GM23338 (cell line): ENCODE data around the gene LCTL. TPM values are rescaled to one million over a fixed set of nuclear protein-coding genes. Genes with fewer than 3 reads are reported as not detected.
"Not testable (repeated sequence)": the region's sequence is repeated elsewhere in the genome, so short reads cannot be mapped to it uniquely, and the experiment has no call there.

Source experiments
- ATAC-seq: fragments of 200-7000 bp; cut with Tn5 transposase; 3 replicates; pipeline ENCODE4 v1.9.1; 2020
- DNase-seq: peaks from one replicate; pipeline ENCODE4 v3.0.0-alpha.2; 2015; ENCODE audit warnings: low spot score
- H2AFZ ChIP-seq: fragments of 200-600 bp; sonication (generic); 2 replicates; pipeline ENCODE4 v1.8.0; 2016; ENCODE audit warnings: antibody characterized with exemption, mild to moderate bottlenecking, moderate library complexity
- H3F3A ChIP-seq: fragments of 200-600 bp; sonication (generic); replicated peaks from 2 replicates; pipeline ENCODE4 v1.8.0; 2017; ENCODE audit warnings: antibody characterized with exemption, mixed run types, low read depth
- H3K27ac ChIP-seq: fragments of 200-600 bp; sonication (generic); 2 replicates; pipeline ENCODE4 v1.6.1; 2016; ENCODE audit warnings: low read depth
- H3K27me3 ChIP-seq: fragments of 200-600 bp; sonication (generic); 2 replicates; pipeline ENCODE4 v1.8.0; 2016; ENCODE audit warnings: mild to moderate bottlenecking, mixed run types, moderate library complexity; ENCODE audit not compliant: insufficient read depth
- H3K36me3 ChIP-seq: fragments of 200-600 bp; sonication (generic); 2 replicates; pipeline ENCODE4 v1.8.0; 2016; ENCODE audit warnings: mild to moderate bottlenecking; ENCODE audit not compliant: insufficient read depth
- H3K4me1 ChIP-seq: fragments of 200-600 bp; sonication (generic); 2 replicates; pipeline ENCODE4 v1.8.0; 2016; ENCODE audit warnings: mild to moderate bottlenecking, moderate library complexity; ENCODE audit not compliant: insufficient read depth
- H3K4me2 ChIP-seq: fragments of 200-600 bp; sonication (generic); 2 replicates; pipeline ENCODE4 v1.7.1; 2017; ENCODE audit warnings: mixed run types
- H3K4me3 ChIP-seq: fragments of 200-600 bp; sonication (generic); 2 replicates; pipeline ENCODE4 v1.6.1; 2016; ENCODE audit warnings: mixed run types
- H3K79me2 ChIP-seq: fragments of 200-600 bp; sonication (generic); replicated peaks from 2 replicates; pipeline ENCODE4 v1.8.0; 2017; ENCODE audit warnings: mild to moderate bottlenecking; ENCODE audit not compliant: insufficient read depth
- H3K9me2 ChIP-seq: fragments of 200-600 bp; sonication (generic); 2 replicates; pipeline ENCODE4 v1.8.0; 2017; ENCODE audit not compliant: insufficient read depth
- H4K20me1 ChIP-seq: fragments of 200-600 bp; sonication (generic); replicated peaks from 2 replicates; pipeline ENCODE4 v1.8.0; 2017; ENCODE audit warnings: mild to moderate bottlenecking; ENCODE audit not compliant: insufficient read depth
- H3K27ac Mint-ChIP-seq: 2 replicates; pipeline ENCODE4 v1.8.0; 2020; ENCODE audit warnings: inconsistent platforms, mild to moderate bottlenecking, moderate library complexity, mixed read lengths
- H3K27me3 Mint-ChIP-seq: 3 replicates; pipeline ENCODE4 v1.8.0; 2022; ENCODE audit warnings: low read depth, mild to moderate bottlenecking, moderate library complexity, mixed read lengths, inconsistent platforms; ENCODE audit not compliant: insufficient read depth, poor library complexity
- H3K36me3 Mint-ChIP-seq: 3 replicates; pipeline ENCODE4 v1.8.0; 2021; ENCODE audit warnings: low read depth, mild to moderate bottlenecking, inconsistent platforms, moderate library complexity, mixed read lengths
- H3K4me1 Mint-ChIP-seq: 3 replicates; pipeline ENCODE4 v1.8.0; 2020; ENCODE audit warnings: mild to moderate bottlenecking, inconsistent platforms, mixed read lengths
- H3K4me3 Mint-ChIP-seq: 3 replicates; pipeline ENCODE4 v1.8.0; 2021; ENCODE audit warnings: moderate library complexity, mild to moderate bottlenecking, inconsistent platforms, mixed read lengths
- H3K9me3 Mint-ChIP-seq: 3 replicates; pipeline ENCODE4 v1.8.0; 2020; ENCODE audit warnings: moderate library complexity, mild to moderate bottlenecking, inconsistent platforms, mixed read lengths
- CREB1 ChIP-seq: fragments of 250-450 bp; sonication (Bioruptor Pico); IDR thresholded peaks from 2 replicates; pipeline ENCODE4 v1.5.0; 2020; ENCODE audit warnings: low read depth, mild to moderate bottlenecking, moderate library complexity
- EZH2phosphoT487 ChIP-seq: fragments of 200-600 bp; sonication (generic); IDR thresholded peaks from one replicate; pipeline ENCODE4 v1.8.1; 2018; ENCODE audit warnings: antibody characterized with exemption; ENCODE audit not compliant: unreplicated experiment
- JUNB ChIP-seq: IDR thresholded peaks from one replicate; pipeline ENCODE4 v1.6.1; 2016; ENCODE audit warnings: antibody characterized with exemption; ENCODE audit not compliant: unreplicated experiment
- NANOG ChIP-seq: IDR thresholded peaks from 2 replicates; pipeline ENCODE4 v1.6.1; 2016; ENCODE audit warnings: antibody characterized with exemption, borderline replicate concordance
- POLR2AphosphoS5 ChIP-seq: IDR thresholded peaks from 2 replicates; pipeline ENCODE4 v1.6.1; 2016; ENCODE audit warnings: antibody characterized with exemption, low read depth
- STAT1 ChIP-seq: IDR thresholded peaks from one replicate; pipeline ENCODE4 v1.6.1; 2016; ENCODE audit warnings: antibody characterized with exemption; ENCODE audit not compliant: unreplicated experiment
- ZNF331 ChIP-seq: fragments of 250-450 bp; sonication (Bioruptor Pico); IDR thresholded peaks from 2 replicates; pipeline ENCODE4 v1.5.0; 2020; ENCODE audit warnings: low read depth, mild to moderate bottlenecking, moderate library complexity
- polyA plus RNA-seq: library from polyadenylated mRNA; unstranded; fragments of >200 nt; fragmentation: Nextera tagmentation; extraction: Ambion mirVana; gene quantifications from 2 replicates; pipeline ENCODE4 v1.2.1, GENCODE V29; 2016
- total RNA-seq: library from RNA; depleted of rRNA; stranded (reverse); fragments of >200 nt; shearing (Covaris generic); gene quantifications from 2 replicates; pipeline ENCODE4 v1.2.3, GENCODE V29; 2014
- TF ChIP-seq, protein P1 (sequence below), 2 experiments: fragments of 200-600 bp in 1 of 2; sonication (generic) in 1 of 2; conservative IDR thresholded peaks; 2 replicates each; pipeline versions ENCODE4 v1.5.1 to v1.6.1; 2016 to 2017; ENCODE audit warnings: antibody characterized with exemption in 2 of 2, low read depth in 2 of 2, mild to moderate bottlenecking in 2 of 2, moderate library complexity in 1 of 2
- TF ChIP-seq, protein P2 (sequence below): IDR thresholded peaks from 2 replicates; pipeline ENCODE4 v1.6.1; 2016; ENCODE audit warnings: antibody characterized with exemption
- TF ChIP-seq, protein P3 (sequence below): fragments of 250-450 bp; sonication (Bioruptor Pico); IDR thresholded peaks from 2 replicates; pipeline ENCODE4 v1.5.0; 2020; ENCODE audit warnings: mild to moderate bottlenecking, moderate library complexity

Gene LCTL
- total and polyA plus RNA-seq, 2 experiments from 2014 or later = 2.3 to 5.6 TPM

DNA sequence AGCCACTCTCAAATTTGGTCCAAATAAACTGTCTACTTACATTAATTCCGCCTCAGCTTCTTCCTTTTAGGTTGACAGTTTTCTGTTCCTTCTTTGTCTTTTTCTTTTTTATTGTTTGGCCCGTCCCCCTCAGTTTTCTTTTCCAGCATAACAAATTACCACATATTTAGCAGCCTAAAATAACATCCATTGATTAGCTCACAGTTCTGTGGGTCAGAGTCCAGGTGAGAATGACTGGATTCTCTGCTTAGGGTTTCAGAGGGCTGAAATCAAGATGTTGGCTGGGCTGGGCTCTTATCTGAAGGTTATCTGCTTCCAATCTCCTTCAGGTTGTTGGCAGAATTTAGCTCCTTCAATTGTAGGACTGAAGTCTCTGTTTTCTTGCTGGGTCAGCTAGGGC, 24.6 kb upstream of the LCTL start:
- Histone ChIP-seq H2AFZ (no peak overlapping the region), H3K79me2 (no peaks in the 10 kb centered on the region), H3K27ac (no peak overlapping the region), H3K4me1 (peaks cover 7% of the 10 kb centered on the region; the same call in 1 of the 2 replicates), H3K4me3 (no peak overlapping the region), H3F3A (no peaks in the 10 kb centered on the region), H3K9me2 (0 out of 2 replicates have a peak, but pooled peaks cover 4% of the 10 kb centered on the region), H4K20me1 (no peaks in the 10 kb centered on the region), H3K4me2 (no peak overlapping the region), H3K27me3 (no peaks in the 10 kb centered on the region), H3K36me3 (no peaks in the 10 kb centered on the region)
- TF ChIP-seq POLR2AphosphoS5 (no peak), CREB1 (no peak), STAT1 (no peak), NANOG (no peak), JUNB (no peak), EZH2phosphoT487 (no peak), ZNF331 (CRISPR knock-in tag) (no peak)
- TF ChIP-seq, protein P1, sequence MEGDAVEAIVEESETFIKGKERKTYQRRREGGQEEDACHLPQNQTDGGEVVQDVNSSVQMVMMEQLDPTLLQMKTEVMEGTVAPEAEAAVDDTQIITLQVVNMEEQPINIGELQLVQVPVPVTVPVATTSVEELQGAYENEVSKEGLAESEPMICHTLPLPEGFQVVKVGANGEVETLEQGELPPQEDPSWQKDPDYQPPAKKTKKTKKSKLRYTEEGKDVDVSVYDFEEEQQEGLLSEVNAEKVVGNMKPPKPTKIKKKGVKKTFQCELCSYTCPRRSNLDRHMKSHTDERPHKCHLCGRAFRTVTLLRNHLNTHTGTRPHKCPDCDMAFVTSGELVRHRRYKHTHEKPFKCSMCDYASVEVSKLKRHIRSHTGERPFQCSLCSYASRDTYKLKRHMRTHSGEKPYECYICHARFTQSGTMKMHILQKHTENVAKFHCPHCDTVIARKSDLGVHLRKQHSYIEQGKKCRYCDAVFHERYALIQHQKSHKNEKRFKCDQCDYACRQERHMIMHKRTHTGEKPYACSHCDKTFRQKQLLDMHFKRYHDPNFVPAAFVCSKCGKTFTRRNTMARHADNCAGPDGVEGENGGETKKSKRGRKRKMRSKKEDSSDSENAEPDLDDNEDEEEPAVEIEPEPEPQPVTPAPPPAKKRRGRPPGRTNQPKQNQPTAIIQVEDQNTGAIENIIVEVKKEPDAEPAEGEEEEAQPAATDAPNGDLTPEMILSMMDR (conservative IDR thresholded peaks at IDR 0.05; ENCODE audit: low read depth in 2 of 2) = no peak
- TF ChIP-seq, protein P2, sequence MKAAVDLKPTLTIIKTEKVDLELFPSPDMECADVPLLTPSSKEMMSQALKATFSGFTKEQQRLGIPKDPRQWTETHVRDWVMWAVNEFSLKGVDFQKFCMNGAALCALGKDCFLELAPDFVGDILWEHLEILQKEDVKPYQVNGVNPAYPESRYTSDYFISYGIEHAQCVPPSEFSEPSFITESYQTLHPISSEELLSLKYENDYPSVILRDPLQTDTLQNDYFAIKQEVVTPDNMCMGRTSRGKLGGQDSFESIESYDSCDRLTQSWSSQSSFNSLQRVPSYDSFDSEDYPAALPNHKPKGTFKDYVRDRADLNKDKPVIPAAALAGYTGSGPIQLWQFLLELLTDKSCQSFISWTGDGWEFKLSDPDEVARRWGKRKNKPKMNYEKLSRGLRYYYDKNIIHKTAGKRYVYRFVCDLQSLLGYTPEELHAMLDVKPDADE = no peak
- TF ChIP-seq, protein P3, sequence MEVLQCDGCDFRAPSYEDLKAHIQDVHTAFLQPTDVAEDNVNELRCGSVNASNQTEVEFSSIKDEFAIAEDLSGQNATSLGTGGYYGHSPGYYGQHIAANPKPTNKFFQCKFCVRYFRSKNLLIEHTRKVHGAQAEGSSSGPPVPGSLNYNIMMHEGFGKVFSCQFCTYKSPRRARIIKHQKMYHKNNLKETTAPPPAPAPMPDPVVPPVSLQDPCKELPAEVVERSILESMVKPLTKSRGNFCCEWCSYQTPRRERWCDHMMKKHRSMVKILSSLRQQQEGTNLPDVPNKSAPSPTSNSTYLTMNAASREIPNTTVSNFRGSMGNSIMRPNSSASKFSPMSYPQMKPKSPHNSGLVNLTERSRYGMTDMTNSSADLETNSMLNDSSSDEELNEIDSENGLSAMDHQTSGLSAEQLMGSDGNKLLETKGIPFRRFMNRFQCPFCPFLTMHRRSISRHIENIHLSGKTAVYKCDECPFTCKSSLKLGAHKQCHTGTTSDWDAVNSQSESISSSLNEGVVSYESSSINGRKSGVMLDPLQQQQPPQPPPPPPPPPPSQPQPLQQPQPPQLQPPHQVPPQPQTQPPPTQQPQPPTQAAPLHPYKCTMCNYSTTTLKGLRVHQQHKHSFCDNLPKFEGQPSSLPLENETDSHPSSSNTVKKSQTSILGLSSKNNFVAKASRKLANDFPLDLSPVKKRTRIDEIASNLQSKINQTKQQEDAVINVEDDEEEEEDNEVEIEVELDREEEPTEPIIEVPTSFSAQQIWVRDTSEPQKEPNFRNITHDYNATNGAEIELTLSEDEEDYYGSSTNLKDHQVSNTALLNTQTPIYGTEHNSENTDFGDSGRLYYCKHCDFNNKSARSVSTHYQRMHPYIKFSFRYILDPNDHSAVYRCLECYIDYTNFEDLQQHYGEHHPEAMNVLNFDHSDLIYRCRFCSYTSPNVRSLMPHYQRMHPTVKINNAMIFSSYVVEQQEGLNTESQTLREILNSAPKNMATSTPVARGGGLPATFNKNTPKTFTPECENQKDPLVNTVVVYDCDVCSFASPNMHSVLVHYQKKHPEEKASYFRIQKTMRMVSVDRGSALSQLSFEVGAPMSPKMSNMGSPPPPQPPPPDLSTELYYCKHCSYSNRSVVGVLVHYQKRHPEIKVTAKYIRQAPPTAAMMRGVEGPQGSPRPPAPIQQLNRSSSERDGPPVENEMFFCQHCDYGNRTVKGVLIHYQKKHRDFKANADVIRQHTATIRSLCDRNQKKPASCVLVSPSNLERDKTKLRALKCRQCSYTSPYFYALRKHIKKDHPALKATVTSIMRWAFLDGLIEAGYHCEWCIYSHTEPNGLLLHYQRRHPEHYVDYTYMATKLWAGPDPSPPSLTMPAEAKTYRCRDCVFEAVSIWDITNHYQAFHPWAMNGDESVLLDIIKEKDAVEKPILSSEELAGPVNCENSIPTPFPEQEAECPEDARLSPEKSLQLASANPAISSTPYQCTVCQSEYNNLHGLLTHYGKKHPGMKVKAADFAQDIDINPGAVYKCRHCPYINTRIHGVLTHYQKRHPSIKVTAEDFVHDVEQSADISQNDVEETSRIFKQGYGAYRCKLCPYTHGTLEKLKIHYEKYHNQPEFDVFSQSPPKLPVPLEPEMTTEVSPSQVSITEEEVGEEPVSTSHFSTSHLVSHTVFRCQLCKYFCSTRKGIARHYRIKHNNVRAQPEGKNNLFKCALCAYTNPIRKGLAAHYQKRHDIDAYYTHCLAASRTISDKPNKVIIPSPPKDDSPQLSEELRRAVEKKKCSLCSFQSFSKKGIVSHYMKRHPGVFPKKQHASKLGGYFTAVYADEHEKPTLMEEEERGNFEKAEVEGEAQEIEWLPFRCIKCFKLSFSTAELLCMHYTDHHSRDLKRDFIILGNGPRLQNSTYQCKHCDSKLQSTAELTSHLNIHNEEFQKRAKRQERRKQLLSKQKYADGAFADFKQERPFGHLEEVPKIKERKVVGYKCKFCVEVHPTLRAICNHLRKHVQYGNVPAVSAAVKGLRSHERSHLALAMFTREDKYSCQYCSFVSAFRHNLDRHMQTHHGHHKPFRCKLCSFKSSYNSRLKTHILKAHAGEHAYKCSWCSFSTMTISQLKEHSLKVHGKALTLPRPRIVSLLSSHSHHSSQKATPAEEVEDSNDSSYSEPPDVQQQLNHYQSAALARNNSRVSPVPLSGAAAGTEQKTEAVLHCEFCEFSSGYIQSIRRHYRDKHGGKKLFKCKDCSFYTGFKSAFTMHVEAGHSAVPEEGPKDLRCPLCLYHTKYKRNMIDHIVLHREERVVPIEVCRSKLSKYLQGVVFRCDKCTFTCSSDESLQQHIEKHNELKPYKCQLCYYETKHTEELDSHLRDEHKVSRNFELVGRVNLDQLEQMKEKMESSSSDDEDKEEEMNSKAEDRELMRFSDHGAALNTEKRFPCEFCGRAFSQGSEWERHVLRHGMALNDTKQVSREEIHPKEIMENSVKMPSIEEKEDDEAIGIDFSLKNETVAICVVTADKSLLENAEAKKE (CRISPR knock-in tag) = no peak
- Mint-ChIP-seq H3K27ac (no peak overlapping the region), H3K9me3 (no peaks in the 10 kb centered on the region), H3K4me1 (peaks cover 18% of the 10 kb centered on the region), H3K4me3 (no peak overlapping the region), H3K36me3 (no peaks in the 10 kb centered on the region), H3K27me3 (peaks cover 9% of the 10 kb centered on the region)
- ATAC-seq (no peak), DNase-seq (no peak)

DNA sequence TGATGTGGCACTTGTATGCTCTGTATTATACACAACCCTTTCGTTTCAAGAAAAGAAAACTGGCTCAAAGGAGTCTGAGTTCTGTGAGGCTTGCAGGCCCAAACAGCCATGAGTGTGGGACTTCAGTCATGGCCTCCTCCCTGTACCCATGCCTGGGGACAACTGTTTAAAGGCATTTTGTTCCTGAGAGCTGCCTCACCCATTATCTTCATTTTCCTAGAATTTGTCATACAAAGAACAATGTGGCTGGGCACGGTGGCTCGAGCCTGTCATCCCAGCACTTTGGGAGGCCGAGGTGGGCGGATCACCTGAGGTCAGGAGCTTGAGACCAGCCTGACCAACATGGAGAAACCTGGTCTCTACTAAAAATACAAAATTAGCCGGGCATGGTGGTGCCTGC, 23.6 kb upstream of the LCTL start:
- H3K27ac Mint-ChIP-seq, DNase-seq, H3K4me3 Mint-ChIP-seq, H3K4me2 ChIP-seq, H3F3A ChIP-seq, H3K79me2 ChIP-seq, H3K36me3 Mint-ChIP-seq, H2AFZ ChIP-seq, H3K4me1 ChIP-seq, H3K9me3 Mint-ChIP-seq, H4K20me1 ChIP-seq, H3K36me3 ChIP-seq, H3K27me3 Mint-ChIP-seq, H3K27me3 ChIP-seq, H3K27ac ChIP-seq, ATAC-seq, H3K4me3 ChIP-seq, H3K9me2 ChIP-seq: not testable (repeated sequence)
- peaks cover 18% of the 10 kb centered on the region for H3K4me1 Mint-ChIP-seq
